Measurements from ENCODE around the gene KLF6. TPM values are rescaled to one million over a fixed set of nuclear protein-coding genes. Genes with fewer than 3 reads are reported as not detected.

Gene KLF6
- total and polyA plus RNA-seq, 2 of the 4 experiments (the other 2 are of a cell fraction) = 69.0 to 123 TPM

DNA sequence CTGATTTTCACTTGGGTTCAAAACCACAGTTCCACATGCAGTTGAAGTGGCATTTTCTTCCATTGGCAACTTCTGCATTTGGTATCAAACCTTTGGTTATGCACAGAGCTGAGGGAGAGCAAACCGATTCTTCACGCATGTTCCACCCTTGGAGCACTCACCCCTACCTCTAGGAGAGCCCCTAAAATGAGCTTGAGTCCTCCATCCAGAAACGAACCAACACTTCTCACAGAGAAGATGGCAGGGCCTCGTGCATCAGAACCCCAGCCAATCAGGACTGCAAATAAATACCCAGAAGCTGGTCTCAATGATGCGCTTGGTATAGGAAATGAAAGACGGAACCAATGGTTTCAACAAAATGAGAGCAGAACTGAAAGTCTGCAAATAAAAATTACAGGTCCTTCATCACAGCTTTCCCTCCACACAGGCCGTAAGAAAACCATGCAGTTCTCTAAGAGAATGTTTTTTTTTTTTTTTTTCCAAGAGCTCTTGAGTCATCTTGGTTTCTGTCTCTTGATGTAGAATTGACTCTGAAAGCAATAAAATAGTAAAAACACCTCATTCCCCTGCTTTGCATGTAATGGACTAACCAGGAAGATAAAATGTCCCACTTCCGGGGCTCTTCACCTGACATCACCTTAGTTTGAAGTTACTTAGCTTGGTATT, 23.9 kb downstream of the KLF6 start:
- Histone ChIP-seq H3K23ac (ENCODE audit: low read depth, low read length) (no peak overlapping the region), H3K4me2 (ENCODE audit: low read depth, low read length) (no peak overlapping the region), H3K18ac (ENCODE audit: low read depth, low read length) (no peak overlapping the region), H2BK20ac (ENCODE audit: low read depth, low read length) (no peak overlapping the region), H3K79me1 (ENCODE audit: low read depth in 1 of 2, low read length in 2 of 2) (no peaks in the 10 kb centered on the region), H3K9me1 (ENCODE audit: insufficient read depth, low read length) (peaks cover 6% of the 10 kb centered on the region), H2BK120ac (ENCODE audit: low read depth, low read length) (no peak overlapping the region), H4K5ac (ENCODE audit: low read depth, low read length) (no peak overlapping the region), H2AK5ac (ENCODE audit: low read depth, low read length) (peak overlapping the region; percentile 0; the same call in 1 of the 2 replicates), H3K14ac (replicated peaks; ENCODE audit: low read depth, low read length) (no peak overlapping the region), H3K4ac (ENCODE audit: low read depth, low read length) (no peak overlapping the region; the same call in 1 of the 2 replicates), H2BK5ac (ENCODE audit: low read depth, low read length, poor library complexity, severe bottlenecking) (no peak overlapping the region), H3K4me1 (ENCODE audit: control insufficient read depth, insufficient read depth, low read length) (peaks cover 12% of the 10 kb centered on the region), H4K20me1 (ENCODE audit: insufficient read depth, low read length) (no peaks in the 10 kb centered on the region), H3K56ac (ENCODE audit: extremely low read depth, insufficient read depth, low read length) (no peak overlapping the region), H3K9me3 (ENCODE audit: control insufficient read depth, insufficient read depth, low read length) (no peaks in the 10 kb centered on the region), H2BK15ac (ENCODE audit: low read depth, low read length) (0 out of 3 replicates have a peak overlapping the region, but pooled peaks have one; percentile 57), H4K8ac (ENCODE audit: low read depth in 2 of 2, low read length in 2 of 2) (no peak overlapping the region), H3K9ac (ENCODE audit: low read depth, low read length) (no peak overlapping the region), H3K27me3 (ENCODE audit: control insufficient read depth, insufficient read depth, low read length) (no peaks in the 10 kb centered on the region), H3K36me3 (ENCODE audit: control insufficient read depth, insufficient read depth, low read length) (no peaks in the 10 kb centered on the region), H3K27ac (ENCODE audit: insufficient read depth, low read length) (no peak overlapping the region), H2AFZ (replicated peaks; ENCODE audit: low read length, poor library complexity) (no peak overlapping the region), H3K4me3 (ENCODE audit: insufficient read depth, low read depth, low read length) (no peak overlapping the region), H4K91ac (ENCODE audit: insufficient read depth, low read depth, low read length) (no peak overlapping the region; the same call in 1 of the 2 replicates), H2AK9ac (replicated peaks; ENCODE audit: low read depth, low read length, poor library complexity) (no peak overlapping the region)
- POLR2A ChIA-PET (ENCODE audit: unreplicated experiment) = interaction anchor here (0.6 kb wide), 1 partner anchor 24 kb away, joined by 7 read pairs; the partner anchor contains the start of gene KLF6
- WGBS, 2 experiments (ENCODE audit: extremely low coverage in 2 of 2, insufficient read length in 1 of 2) = no CpG with 5 or more reads among the region's 8 CpGs
- TF ChIP-seq RFX5 (IDR thresholded peaks at IDR 0.05; ENCODE audit: low read depth, low read length) (no peak), SMC3 (IDR thresholded peaks at IDR 0.05; ENCODE audit: low read depth, low read length) (no peak), MAZ (IDR thresholded peaks at IDR 0.05; ENCODE audit: borderline replicate concordance, low read depth, low read length) (no peak), MXI1 (IDR thresholded peaks at IDR 0.05; ENCODE audit: borderline replicate concordance, low read depth, low read length) (no peak), FOS (IDR thresholded peaks at IDR 0.05; ENCODE audit: low read depth, low read length) (no peak), RCOR1 (IDR thresholded peaks at IDR 0.05; ENCODE audit: insufficient replicate concordance, low read length) (no peak), CEBPB (IDR thresholded peaks at IDR 0.05; ENCODE audit: low read depth, low read length) (no peak), BHLHE40 (IDR thresholded peaks at IDR 0.05; ENCODE audit: low read depth, low read length) (no peak), NFE2L2 (IDR thresholded peaks at IDR 0.05; ENCODE audit: low read depth, low read length) (no peak), MAFK (IDR thresholded peaks at IDR 0.05; ENCODE audit: low read depth, low read length) (no peak), CHD1 (IDR thresholded peaks at IDR 0.05; ENCODE audit: low read depth, low read length) (no peak)
- TF ChIP-seq, protein P1, sequence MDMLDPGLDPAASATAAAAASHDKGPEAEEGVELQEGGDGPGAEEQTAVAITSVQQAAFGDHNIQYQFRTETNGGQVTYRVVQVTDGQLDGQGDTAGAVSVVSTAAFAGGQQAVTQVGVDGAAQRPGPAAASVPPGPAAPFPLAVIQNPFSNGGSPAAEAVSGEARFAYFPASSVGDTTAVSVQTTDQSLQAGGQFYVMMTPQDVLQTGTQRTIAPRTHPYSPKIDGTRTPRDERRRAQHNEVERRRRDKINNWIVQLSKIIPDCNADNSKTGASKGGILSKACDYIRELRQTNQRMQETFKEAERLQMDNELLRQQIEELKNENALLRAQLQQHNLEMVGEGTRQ (IDR thresholded peaks at IDR 0.05; ENCODE audit: low read depth, low read length) = no peak
- TF ChIP-seq, protein P2, sequence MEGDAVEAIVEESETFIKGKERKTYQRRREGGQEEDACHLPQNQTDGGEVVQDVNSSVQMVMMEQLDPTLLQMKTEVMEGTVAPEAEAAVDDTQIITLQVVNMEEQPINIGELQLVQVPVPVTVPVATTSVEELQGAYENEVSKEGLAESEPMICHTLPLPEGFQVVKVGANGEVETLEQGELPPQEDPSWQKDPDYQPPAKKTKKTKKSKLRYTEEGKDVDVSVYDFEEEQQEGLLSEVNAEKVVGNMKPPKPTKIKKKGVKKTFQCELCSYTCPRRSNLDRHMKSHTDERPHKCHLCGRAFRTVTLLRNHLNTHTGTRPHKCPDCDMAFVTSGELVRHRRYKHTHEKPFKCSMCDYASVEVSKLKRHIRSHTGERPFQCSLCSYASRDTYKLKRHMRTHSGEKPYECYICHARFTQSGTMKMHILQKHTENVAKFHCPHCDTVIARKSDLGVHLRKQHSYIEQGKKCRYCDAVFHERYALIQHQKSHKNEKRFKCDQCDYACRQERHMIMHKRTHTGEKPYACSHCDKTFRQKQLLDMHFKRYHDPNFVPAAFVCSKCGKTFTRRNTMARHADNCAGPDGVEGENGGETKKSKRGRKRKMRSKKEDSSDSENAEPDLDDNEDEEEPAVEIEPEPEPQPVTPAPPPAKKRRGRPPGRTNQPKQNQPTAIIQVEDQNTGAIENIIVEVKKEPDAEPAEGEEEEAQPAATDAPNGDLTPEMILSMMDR (conservative IDR thresholded peaks at IDR 0.05; ENCODE audit: low read depth, low read length) = no peak
- CTCF ChIA-PET = interaction anchor here (0.6 kb wide), 1 partner anchor 506 kb away, joined by 6 read pairs; no protein-coding TSS in a partner anchor
- no TSS peak for BruUV-seq (replicated peaks)
- dilution Hi-C loops (cut with HindIII; ENCODE audit: low sequenced_read_pairs, unreplicated experiment) (no loop called here), in situ Hi-C loops (cut with MboI; ENCODE audit: low sequenced_read_pairs) (no loop called here), intact Hi-C loops (cut with micrococcal nuclease) (loop anchor here (5.0 kb wide), 2 partner anchors 79 to 369 kb away; no protein-coding TSS in a partner anchor)
- ATAC-seq (ENCODE audit: low read depth) (no peak), DNase-seq (peak; percentile 29)
